ENCODE results near the gene LACTBL1. TPM values are rescaled to one million over a fixed set of nuclear protein-coding genes. Genes with fewer than 3 reads are reported as not detected.

The LACTBL1 gene
- total RNA-seq, 1 experiment from 2014 or later = not detected

- no peak for DNase-seq (ENCODE audit: low spot score)
Observed at GRCh38 chr1:22913421-22914141, 59.1 kb downstream of the LACTBL1 start.

GRCh38 chr1:22912311-22912710 lies 60.4 kb downstream of the LACTBL1 start:
- DNase-seq (ENCODE audit: low spot score) = no peak

- DNase-seq (ENCODE audit: low spot score) = no peak
Observed at GRCh38 chr1:22910986-22911651, 61.5 kb downstream of the LACTBL1 start.

- DNase-seq (ENCODE audit: low spot score) = no peak
Observed at GRCh38 chr1:22910286-22910685, 62.4 kb downstream of the LACTBL1 start.

- DNase-seq (ENCODE audit: low spot score) = no peak
Observed at GRCh38 chr1:22908880-22909426, 63.7 kb downstream of the LACTBL1 start.

- no peak for DNase-seq (ENCODE audit: low spot score)
Observed at GRCh38 chr1:22907528-22907927, 65.1 kb downstream of the LACTBL1 start.

GRCh38 chr1:22906968-22907367 lies 65.7 kb downstream of the LACTBL1 start:
- no peak for DNase-seq (ENCODE audit: low spot score)

GRCh38 chr1:22903113-22903512 lies 69.6 kb downstream of the LACTBL1 start:
- DNase-seq (ENCODE audit: low spot score) = no peak

Other genes with a start within 250 kb of the LACTBL1 start
- gene TEX46, start 43.0 kb upstream of the LACTBL1 start, total RNA-seq (2014; rRNA removed; shearing (Covaris generic)) = not detected in 2 replicates
- 97.1 and 111 TPM in 2 replicates for gene KDM1A, start 46.6 kb upstream of the LACTBL1 start, total RNA-seq (2014; rRNA removed; shearing (Covaris generic))
- 24.9 and 25.2 TPM in 2 replicates for gene LUZP1, start 196.0 kb upstream of the LACTBL1 start, total RNA-seq (2014; rRNA removed; shearing (Covaris generic))
- not detected in 2 replicates for gene HTR1D, start 244.6 kb upstream of the LACTBL1 start, total RNA-seq (2014; rRNA removed; shearing (Covaris generic))